Glutamatergic neuron (in vitro differentiated cells): Measurements from ENCODE around the gene TMEM248. TPM values are rescaled to one million over a fixed set of nuclear protein-coding genes. Genes with fewer than 3 reads are reported as not detected.

ENCODE experiments used
- DNase-seq: peaks from one replicate; pipeline ENCODE4 v3.0.0; 2022
- H3K27ac Mint-ChIP-seq: one replicate; pipeline ENCODE4 v1.8.0; 2020; ENCODE audit warnings: mild to moderate bottlenecking, mixed read lengths, inconsistent platforms; ENCODE audit not compliant: unreplicated experiment
- H3K27me3 Mint-ChIP-seq: one replicate; pipeline ENCODE4 v1.8.0; 2020; ENCODE audit warnings: mild to moderate bottlenecking, moderate library complexity, mixed read lengths, inconsistent platforms; ENCODE audit not compliant: unreplicated experiment
- H3K36me3 Mint-ChIP-seq: one replicate; pipeline ENCODE4 v1.8.0; 2020; ENCODE audit warnings: mild to moderate bottlenecking, mixed read lengths, inconsistent platforms; ENCODE audit not compliant: unreplicated experiment
- H3K4me1 Mint-ChIP-seq: one replicate; pipeline ENCODE4 v1.8.0; 2020; ENCODE audit warnings: mild to moderate bottlenecking, low read depth, mixed read lengths, inconsistent platforms; ENCODE audit not compliant: unreplicated experiment
- H3K4me3 Mint-ChIP-seq: one replicate; pipeline ENCODE4 v1.8.0; 2020; ENCODE audit warnings: mild to moderate bottlenecking, mixed read lengths, inconsistent platforms; ENCODE audit not compliant: unreplicated experiment
- H3K9me3 Mint-ChIP-seq: one replicate; pipeline ENCODE4 v1.8.0; 2020; ENCODE audit warnings: mild to moderate bottlenecking, moderate library complexity, mixed read lengths, inconsistent platforms; ENCODE audit not compliant: unreplicated experiment
- CTCF ChIP-seq: fragments of 200-600 bp; sonication (generic); IDR thresholded peaks from one replicate; pipeline ENCODE4 v1.5.0; 2021; ENCODE audit not compliant: partially characterized antibody, unreplicated experiment
- total RNA-seq: library from RNA; stranded (reverse); fragmentation: NEBNext Ultra II Directional; extraction: Animal tissue kit (Norgen Biotek cat#: 25700); gene quantifications from one replicate; pipeline ENCODE4 v1.2.1, GENCODE V29; 2021; ENCODE audit not compliant: unreplicated experiment

The TMEM248 gene
- total RNA-seq, 1 donor from 2014 or later, result 62.6 TPM

GRCh38 chr7:66957595-66958290 is 36.7 kb downstream of the TMEM248 start:
- Mint-ChIP-seq H3K4me1 (peaks cover 23% of the 10 kb centered on the region), H3K9me3 (peaks cover 7% of the 10 kb centered on the region), H3K4me3 (peak overlapping the region; percentile 76), H3K36me3 (no peaks in the 10 kb centered on the region), H3K27ac (peak overlapping the region; percentile 97), H3K27me3 (peaks cover 2% of the 10 kb centered on the region)
- peak; percentile 86 for DNase-seq
- no peak for TF ChIP-seq CTCF

DNA sequence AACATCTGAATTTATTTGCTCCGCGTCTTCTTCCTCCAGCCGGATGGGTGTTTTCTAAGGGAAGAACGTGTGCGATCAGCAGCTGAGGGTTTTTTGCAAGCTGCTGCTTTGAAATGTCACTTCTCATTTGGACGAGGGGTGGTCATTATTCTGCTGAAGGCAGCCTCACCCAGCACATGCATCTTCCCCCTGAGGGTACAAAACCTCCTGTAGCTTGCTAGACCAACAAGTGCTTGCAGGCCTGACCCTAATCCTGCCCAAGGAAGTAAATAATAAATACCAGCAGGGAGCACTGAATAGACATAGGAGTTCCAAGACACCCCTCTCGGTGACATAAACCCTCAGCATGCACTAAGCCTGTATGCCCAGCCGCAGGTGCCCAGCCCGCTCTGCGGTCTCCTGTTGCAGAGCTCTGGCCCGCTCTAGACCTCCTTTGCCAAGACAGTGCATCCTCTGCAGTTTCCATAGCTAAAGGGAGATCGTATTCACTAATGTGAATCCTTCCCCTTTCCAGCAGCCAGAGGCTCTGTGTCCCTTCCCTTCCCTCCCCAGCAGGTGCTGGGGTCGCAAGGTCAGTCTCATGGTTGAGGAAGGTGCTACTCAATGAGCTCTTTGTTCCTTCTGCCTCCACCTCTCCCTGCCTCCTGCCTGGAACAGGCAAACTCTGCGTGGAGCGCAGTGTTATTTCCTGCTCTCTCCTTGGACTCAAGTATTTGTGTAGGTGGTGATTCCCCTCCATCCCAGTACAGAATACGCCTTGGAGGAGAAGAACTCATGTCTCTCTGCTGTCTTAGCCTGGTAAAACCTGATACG is 37.7 kb downstream of the TMEM248 start:
- Mint-ChIP-seq H3K27ac (peak overlapping the region; percentile 97), H3K27me3 (peaks cover 2% of the 10 kb centered on the region), H3K36me3 (no peaks in the 10 kb centered on the region), H3K4me3 (peak overlapping the region; percentile 76), H3K9me3 (peaks cover 6% of the 10 kb centered on the region), H3K4me1 (peaks cover 23% of the 10 kb centered on the region)
- DNase-seq, result peak; percentile 19
- TF ChIP-seq CTCF, result no peak

GRCh38 chr7:66960192-66960591 is 39.2 kb downstream of the TMEM248 start:
- H3K27ac Mint-ChIP-seq, result peak overlapping the region; percentile 40
- peaks cover 4% of the 10 kb centered on the region for H3K27me3 Mint-ChIP-seq
- peaks cover 7% of the 10 kb centered on the region for H3K36me3 Mint-ChIP-seq
- H3K4me3 Mint-ChIP-seq, result no peak overlapping the region
- DNase-seq, result no peak
- H3K4me1 Mint-ChIP-seq, result peaks cover 23% of the 10 kb centered on the region
- peaks cover 10% of the 10 kb centered on the region for H3K9me3 Mint-ChIP-seq
- TF ChIP-seq CTCF, result no peak

- no peak for TF ChIP-seq CTCF
- no peak overlapping the region for H3K27ac Mint-ChIP-seq
- peaks cover 23% of the 10 kb centered on the region for H3K4me1 Mint-ChIP-seq
- no peak overlapping the region for H3K4me3 Mint-ChIP-seq
- H3K27me3 Mint-ChIP-seq, result peaks cover 4% of the 10 kb centered on the region
- H3K9me3 Mint-ChIP-seq, result peaks cover 10% of the 10 kb centered on the region
- H3K36me3 Mint-ChIP-seq, result peaks cover 7% of the 10 kb centered on the region
- DNase-seq, result no peak
These were observed 40.1 kb downstream of the TMEM248 start for GRCh38 chr7:66961096-66961495.

DNA sequence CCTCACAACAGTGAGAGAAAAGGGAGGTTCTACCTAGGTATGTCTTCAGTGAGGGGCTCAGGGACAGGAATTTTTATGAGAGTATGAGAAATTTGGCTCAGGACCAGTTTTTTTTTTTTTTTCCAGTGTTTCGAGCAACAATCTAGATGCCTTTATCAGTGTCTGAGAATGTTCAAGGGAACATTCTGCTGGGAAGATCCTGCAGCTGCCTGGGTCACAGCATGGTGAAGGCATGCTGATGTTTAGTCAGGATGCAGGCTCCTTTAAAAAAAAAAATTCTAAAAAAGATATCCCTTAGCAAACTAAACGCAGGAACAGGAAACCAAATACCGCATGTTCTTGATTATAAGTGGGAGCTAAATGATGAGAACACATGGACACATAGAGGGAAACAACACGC is 43.4 kb downstream of the TMEM248 start:
- H3K27me3 Mint-ChIP-seq, result peaks cover 2% of the 10 kb centered on the region
- H3K36me3 Mint-ChIP-seq, result peaks cover 7% of the 10 kb centered on the region
- no peak overlapping the region for H3K4me3 Mint-ChIP-seq
- DNase-seq, result no peak
- no peaks in the 10 kb centered on the region for H3K4me1 Mint-ChIP-seq
- TF ChIP-seq CTCF, result no peak
- no peak overlapping the region for H3K27ac Mint-ChIP-seq
- peaks cover 4% of the 10 kb centered on the region for H3K9me3 Mint-ChIP-seq
